Measurements from ENCODE around the gene GRK2. TPM values are rescaled to one million over a fixed set of nuclear protein-coding genes. Genes with fewer than 3 reads are reported as not detected.

The GRK2 gene
- total and polyA plus RNA-seq, 2 donors (not counting 1 experiment from before 2014, with no cell fraction given): 294 to 534 TPM

GRCh38 chr11:67248653-67249052, 17.6 kb upstream of the GRK2 start:
- Histone ChIP-seq H2AFZ (ENCODE audit: insufficient read depth, low read depth, low read length, poor library complexity, severe bottlenecking) (no peak overlapping the region), H3K4me2 (replicated peaks; ENCODE audit: low read depth, low read length, poor library complexity, severe bottlenecking) (no peak overlapping the region), H4K20me1 (ENCODE audit: control insufficient read depth, insufficient read depth, low read length, poor library complexity, severe bottlenecking) (peaks cover 96% of the 10 kb centered on the region), H3K9me3 (ENCODE audit: control extremely low read depth in 1 of 3, control insufficient read depth in 2 of 3, insufficient read depth in 1 of 3, low read length in 2 of 3) (no peaks in the 10 kb centered on the region), H3K36me3 (replicated peaks in 1 of 2; ENCODE audit: control extremely low read depth in 1 of 2, control insufficient read depth in 1 of 2, extremely low read depth in 1 of 2, insufficient read depth in 2 of 2, low read length in 1 of 2) (peaks cover 9 to 98% of the 10 kb centered on the region in 2 experiments), H3K9ac (ENCODE audit: low read length) (no peak overlapping the region), H3K4me3 (ENCODE audit: control extremely low read depth in 1 of 5, extremely low read depth in 1 of 5, insufficient read depth in 1 of 5, low read depth in 2 of 5, low read length in 4 of 5) (no peak overlapping the region), H3K4me1 (ENCODE audit: control insufficient read depth in 2 of 2, insufficient read depth in 2 of 2, low read length in 2 of 2) (no peaks in the 10 kb centered on the region), H3K79me2 (ENCODE audit: control insufficient read depth, insufficient read depth, low read length) (peaks cover 53% of the 10 kb centered on the region), H3K27me3 (replicated peaks in 1 of 4; ENCODE audit: control extremely low read depth in 1 of 4, control insufficient read depth in 3 of 4, insufficient read depth in 4 of 4, low read length in 3 of 4) (no peaks in the 10 kb centered on the region), H3K27ac (ENCODE audit: low read length in 2 of 2) (peak overlapping the region in 1 of 2 donors; percentile 2)
- CTCF ChIA-PET: interaction anchor here (3.3 kb wide), 1 partner anchor 133 kb away, joined by 11 read pairs; no protein-coding TSS in a partner anchor
- peaks cover 15% of the 10 kb centered on the region for H3K4me1 Mint-ChIP-seq
- no peaks in the 10 kb centered on the region for H3K27me3 Mint-ChIP-seq
- no peak overlapping the region for H3K27ac Mint-ChIP-seq
- DNase-seq (no peak), ATAC-seq (ENCODE audit: low read depth) (no peak)
- POLR2A ChIA-PET: no interaction called here
- TF ChIP-seq CTCF (IDR thresholded peaks at IDR 0.05) (no peak), EZH2 (IDR thresholded peaks at IDR 0.05; ENCODE audit: borderline replicate concordance, insufficient read depth, low read depth, low read length, poor library complexity, severe bottlenecking) (no peak)
- H3K9me3 Mint-ChIP-seq (ENCODE audit: insufficient read depth): no peaks in the 10 kb centered on the region
- intact Hi-C loops (cut with micrococcal nuclease): no loop called here
- no peak overlapping the region for H3K4me3 Mint-ChIP-seq

GRCh38 chr11:67250059-67251043, 15.9 kb upstream of the GRK2 start:
- ATAC-seq (ENCODE audit: low read depth): no peak

More at GRCh38 chr11:67250059-67251043, 15.9 kb upstream of the GRK2 start:
- CTCF ChIA-PET: interaction anchor here (1.2 to 1.8 kb wide), 3 partner anchors 11 to 67 kb away, joined by 3 to 7 read pairs (median 3); no protein-coding TSS in a partner anchor
- DNase-seq: peak; percentile 13
- Mint-ChIP-seq H3K27me3 (no peaks in the 10 kb centered on the region), H3K9me3 (ENCODE audit: insufficient read depth) (no peaks in the 10 kb centered on the region), H3K4me3 (no peak overlapping the region), H3K27ac (peak overlapping the region; percentile 20), H3K4me1 (peaks cover 9% of the 10 kb centered on the region)
- Histone ChIP-seq H3K4me2 (replicated peaks; ENCODE audit: low read depth, low read length, poor library complexity, severe bottlenecking) (no peak overlapping the region), H3K36me3 (replicated peaks in 1 of 2; ENCODE audit: control extremely low read depth in 1 of 2, control insufficient read depth in 1 of 2, extremely low read depth in 1 of 2, insufficient read depth in 2 of 2, low read length in 1 of 2) (peaks cover 13 to 99% of the 10 kb centered on the region in 2 experiments), H3K9ac (ENCODE audit: low read length) (no peak overlapping the region), H3K9me3 (ENCODE audit: control extremely low read depth in 1 of 3, control insufficient read depth in 2 of 3, insufficient read depth in 1 of 3, low read length in 2 of 3) (no peaks in the 10 kb centered on the region), H3K79me2 (ENCODE audit: control insufficient read depth, insufficient read depth, low read length) (peaks cover 42% of the 10 kb centered on the region), H4K20me1 (ENCODE audit: control insufficient read depth, insufficient read depth, low read length, poor library complexity, severe bottlenecking) (peaks cover 95% of the 10 kb centered on the region), H3K4me3 (ENCODE audit: control extremely low read depth in 1 of 5, extremely low read depth in 1 of 5, insufficient read depth in 1 of 5, low read depth in 2 of 5, low read length in 4 of 5) (no peak overlapping the region), H3K27me3 (replicated peaks in 1 of 4; ENCODE audit: control extremely low read depth in 1 of 4, control insufficient read depth in 3 of 4, insufficient read depth in 4 of 4, low read length in 3 of 4) (no peaks in the 10 kb centered on the region), H3K4me1 (ENCODE audit: control insufficient read depth in 2 of 2, insufficient read depth in 2 of 2, low read length in 2 of 2) (no peaks in the 10 kb centered on the region), H2AFZ (ENCODE audit: insufficient read depth, low read depth, low read length, poor library complexity, severe bottlenecking) (no peak overlapping the region), H3K27ac (ENCODE audit: low read length in 2 of 2) (no peak overlapping the region)
- POLR2A ChIA-PET: interaction anchor here (1.3 kb wide), 1 partner anchor 10 kb away, joined by 4 read pairs; no protein-coding TSS in a partner anchor
- intact Hi-C loops (cut with micrococcal nuclease): no loop called here
- WGBS (ENCODE audit: insufficient coverage): 95% methylated on average over 36 of the region's 37 CpGs
- TF ChIP-seq EZH2 (IDR thresholded peaks at IDR 0.05; ENCODE audit: borderline replicate concordance, insufficient read depth, low read depth, low read length, poor library complexity, severe bottlenecking): no peak
- no peak for TF ChIP-seq CTCF (IDR thresholded peaks at IDR 0.05)

Data from B cell (primary cell).